NCI-H1417 (cell line): ENCODE measurements around the gene EHD2.
"Not testable (repeated sequence)": the region's sequence is repeated elsewhere in the genome, so short reads cannot be mapped to it uniquely, and the experiment has no call there.

Experiments
- DNase-seq, 3 experiments: peaks; one replicate each; lab custom pipeline; 2025; lab: John Stamatoyannopoulos, UW

The EHD2 gene

GRCh38 chr19:47691782-47692181 lies 21.4 kb upstream of the EHD2 start:
- no peak for DNase-seq

- DNase-seq, result no peak
Observed at GRCh38 chr19:47693489-47693888, 19.7 kb upstream of the EHD2 start.

- no peak for DNase-seq
Observed at GRCh38 chr19:47693903-47694302, 19.3 kb upstream of the EHD2 start.

- no peak for DNase-seq
Observed at GRCh38 chr19:47694466-47695273, 18.6 kb upstream of the EHD2 start.

- DNase-seq, result no peak
Observed at GRCh38 chr19:47695533-47696262, 17.5 kb upstream of the EHD2 start.

GRCh38 chr19:47696635-47697034 lies 16.6 kb upstream of the EHD2 start:
- DNase-seq, result no peak

- peak; percentile 46 to 64 (median 51) for DNase-seq
Observed at GRCh38 chr19:47697863-47698609, 15.2 kb upstream of the EHD2 start.

DNA sequence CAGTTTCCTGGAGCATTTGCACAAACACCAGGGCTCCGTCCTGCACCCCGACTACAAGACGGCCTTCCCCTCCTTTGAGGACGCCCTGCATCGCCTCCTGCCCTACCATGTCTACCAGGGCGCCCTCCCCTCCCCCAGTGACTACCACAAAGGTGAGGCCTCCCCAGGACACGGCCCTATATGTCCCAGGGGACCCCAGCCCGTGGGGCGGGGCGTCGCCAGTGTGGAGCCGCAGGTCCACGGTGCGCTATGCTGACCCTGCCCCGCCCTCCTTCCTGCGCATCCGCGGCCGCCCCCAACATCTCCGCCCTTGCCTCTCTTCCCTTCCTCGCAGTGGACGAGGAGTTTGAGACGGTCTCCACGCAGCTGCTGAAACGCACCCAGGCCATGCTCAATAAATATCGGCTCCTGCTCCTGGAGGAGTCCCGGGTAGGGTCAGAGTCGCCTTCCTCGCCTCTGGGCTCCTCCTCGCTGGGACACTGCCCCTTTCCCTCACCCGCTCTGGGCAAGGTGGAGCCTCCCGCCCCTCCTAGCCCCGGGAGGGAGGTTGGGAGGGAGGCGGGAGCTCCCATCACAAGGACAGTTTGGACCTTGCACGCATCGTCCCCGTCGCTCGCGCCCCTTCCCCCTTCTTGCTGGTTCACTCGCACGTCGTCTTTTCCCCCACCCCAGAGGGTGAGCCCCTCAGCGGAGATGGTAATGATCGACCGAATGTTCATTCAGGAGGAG lies 14.4 kb upstream of the EHD2 start:
- no peak for DNase-seq

- peak in 2 of 3 experiments; percentile 8 to 37 for DNase-seq
Observed at GRCh38 chr19:47699360-47699917, 13.8 kb upstream of the EHD2 start.

DNA sequence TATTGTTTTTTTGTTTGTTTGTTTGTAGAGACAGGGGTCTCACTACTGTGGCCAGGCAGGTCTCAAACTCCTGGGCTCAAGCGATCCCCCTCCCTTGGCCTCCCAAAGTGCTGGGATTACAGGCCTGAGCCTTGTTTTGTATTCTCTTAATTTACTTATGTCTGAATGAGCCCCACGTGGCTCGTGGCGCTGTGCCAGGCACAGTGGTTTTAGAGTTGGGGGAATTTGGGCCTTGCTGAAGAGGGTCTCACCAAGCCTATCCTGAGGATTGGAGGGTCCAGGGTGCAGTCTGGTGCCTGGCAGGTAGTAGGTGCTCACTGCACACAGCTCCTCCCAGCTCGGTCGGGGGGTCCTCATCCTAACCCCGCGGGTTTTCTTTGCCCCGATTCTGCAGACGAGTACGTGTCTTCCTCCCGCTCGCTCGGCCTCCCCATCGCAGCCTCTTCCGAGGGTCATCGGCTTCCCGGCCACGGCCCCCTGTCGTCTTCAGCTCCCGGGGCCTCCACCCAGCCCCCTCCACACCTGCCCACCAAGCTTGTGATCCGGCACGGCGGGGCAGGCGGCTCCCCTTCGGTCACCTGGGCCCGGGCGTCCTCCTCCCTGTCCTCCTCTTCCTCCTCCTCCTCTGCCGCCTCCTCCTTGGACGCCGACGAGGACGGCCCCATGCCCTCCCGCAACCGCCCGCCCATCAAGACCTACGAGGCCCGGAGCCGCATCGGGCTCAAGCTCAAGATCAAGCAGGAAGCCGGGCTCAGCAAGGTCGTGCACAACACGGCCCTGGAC lies 12.1 kb upstream of the EHD2 start:
- DNase-seq, result no peak

DNA sequence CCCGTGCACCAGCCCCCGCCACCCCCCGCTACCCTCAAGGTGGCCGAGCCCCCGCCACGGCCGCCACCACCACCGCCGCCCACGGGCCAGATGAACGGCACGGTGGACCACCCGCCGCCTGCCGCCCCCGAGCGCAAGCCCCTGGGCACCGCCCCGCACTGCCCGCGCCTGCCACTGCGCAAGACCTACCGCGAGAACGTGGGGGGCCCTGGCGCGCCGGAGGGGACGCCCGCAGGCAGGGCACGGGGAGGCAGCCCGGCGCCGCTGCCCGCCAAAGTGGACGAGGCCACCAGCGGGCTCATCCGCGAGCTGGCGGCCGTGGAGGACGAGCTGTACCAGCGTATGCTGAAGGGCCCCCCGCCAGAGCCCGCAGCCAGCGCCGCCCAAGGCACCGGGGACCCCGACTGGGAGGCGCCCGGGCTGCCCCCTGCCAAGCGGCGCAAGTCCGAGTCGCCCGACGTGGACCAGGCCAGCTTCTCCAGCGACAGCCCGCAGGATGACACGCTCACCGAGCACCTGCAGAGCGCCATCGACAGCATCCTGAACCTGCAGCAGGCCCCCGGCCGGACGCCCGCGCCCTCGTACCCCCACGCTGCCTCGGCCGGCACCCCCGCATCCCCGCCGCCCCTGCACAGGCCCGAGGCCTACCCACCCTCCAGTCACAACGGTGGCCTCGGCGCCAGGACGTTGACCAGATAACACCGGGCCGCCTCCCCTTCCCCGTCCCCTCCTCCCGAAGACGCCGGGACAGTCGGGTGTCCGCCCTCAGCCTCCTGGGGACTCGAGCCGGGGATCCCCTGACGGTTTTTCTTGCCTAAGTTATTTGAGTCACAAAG lies 11.3 kb upstream of the EHD2 start:
- no peak for DNase-seq

DNA sequence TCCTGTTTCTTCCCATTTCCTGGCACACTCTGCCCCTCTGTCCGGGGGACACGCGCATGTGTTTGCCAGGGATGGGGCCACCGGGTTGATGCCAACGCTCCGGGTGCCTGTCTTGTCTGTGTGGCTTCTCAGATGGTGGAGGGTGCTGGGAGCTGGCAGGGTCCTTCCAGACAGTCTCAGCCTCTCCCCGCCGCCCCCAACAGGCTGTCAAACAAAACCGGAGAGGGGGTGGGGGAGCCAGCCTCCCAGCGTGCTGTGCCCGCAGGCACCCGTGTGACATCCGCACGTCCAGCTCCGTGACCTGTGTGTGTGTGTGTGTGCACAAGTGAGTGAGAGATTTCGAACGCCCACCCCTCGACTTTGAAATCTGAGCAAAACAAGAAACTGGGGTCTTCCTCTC lies 10.6 kb upstream of the EHD2 start:
- no peak for DNase-seq

DNA sequence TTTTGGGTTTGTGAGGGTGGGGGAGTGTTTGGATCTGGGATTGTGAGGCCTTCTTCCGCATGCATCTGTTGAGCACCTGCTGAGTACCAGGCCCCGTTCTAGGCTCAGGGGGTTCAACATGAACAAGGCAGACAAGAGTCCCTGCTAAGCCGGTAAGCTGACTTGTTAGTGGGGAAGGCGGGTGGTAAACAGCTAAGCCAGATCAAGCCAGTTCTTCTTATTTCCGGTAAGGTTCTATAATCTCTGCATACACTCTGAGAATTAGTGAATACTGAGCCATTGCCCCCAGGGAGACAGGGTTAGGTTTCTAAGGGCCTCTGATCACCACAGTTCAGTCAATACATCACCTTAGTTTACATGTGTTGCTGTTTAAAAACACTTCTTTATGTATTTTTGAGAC lies 9.9 kb upstream of the EHD2 start:
- DNase-seq, result no peak

GRCh38 chr19:47704024-47704423 lies 9.2 kb upstream of the EHD2 start:
- no peak for DNase-seq

DNA sequence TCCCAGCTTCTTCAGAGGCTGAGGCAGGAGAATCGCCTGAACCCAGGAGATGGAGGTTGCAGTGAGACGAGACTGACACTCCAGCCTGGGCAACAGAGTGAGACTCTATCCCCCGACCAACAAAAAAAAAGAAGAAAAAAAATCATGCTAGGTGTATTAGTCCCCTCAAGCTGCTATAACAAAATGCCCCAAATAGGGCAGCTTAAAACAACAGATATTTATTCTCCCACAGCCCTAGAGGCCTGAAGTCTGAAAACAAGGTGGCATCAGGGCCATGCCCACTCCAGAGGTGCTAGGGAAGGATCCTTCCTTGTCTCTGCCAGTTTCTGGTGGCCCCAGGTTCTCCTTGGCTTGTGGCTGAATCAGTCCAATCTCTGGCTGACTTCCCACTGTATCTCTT lies 8.6 kb upstream of the EHD2 start:
- no peak for DNase-seq

DNA sequence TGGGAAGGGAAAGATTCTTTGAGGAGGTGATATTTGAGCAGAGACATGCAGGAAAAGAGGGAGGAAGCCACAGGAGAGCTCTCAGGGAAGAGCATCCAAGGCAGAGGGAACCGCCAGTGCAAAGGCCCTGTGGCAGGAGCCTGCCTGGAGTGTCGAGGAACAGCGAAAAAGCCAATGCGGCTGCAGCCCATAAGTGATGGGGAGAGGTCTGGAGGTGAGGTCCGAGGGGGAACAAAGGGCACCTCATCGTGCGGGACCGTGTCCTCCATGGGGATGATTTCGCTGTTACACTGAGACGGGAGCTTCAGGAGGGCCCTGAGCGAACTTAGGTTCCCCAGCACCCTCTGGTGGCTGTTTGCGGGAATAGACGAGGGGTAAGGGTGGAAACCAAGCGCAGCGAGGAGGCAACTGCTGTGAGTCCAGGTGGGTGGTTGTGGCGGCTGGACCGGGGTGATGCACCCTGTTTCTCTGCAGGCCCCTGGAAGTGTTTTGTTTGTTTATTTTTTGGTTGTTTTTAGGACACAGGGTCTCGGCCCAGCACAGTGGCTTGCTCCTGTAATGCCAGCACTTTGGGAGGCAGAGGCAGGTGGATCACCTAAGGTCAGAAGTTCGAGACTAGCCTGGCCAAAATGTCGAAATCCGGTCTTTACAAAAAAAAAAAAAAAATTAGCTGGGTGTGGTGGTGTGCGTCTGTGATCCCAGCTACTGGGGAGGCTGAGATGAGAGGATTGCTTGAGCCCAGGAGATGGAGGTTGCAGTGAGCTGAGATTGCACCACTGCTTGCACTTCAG lies 5.9 kb upstream of the EHD2 start:
- peak; percentile 15 to 62 (median 37) for DNase-seq

DNA sequence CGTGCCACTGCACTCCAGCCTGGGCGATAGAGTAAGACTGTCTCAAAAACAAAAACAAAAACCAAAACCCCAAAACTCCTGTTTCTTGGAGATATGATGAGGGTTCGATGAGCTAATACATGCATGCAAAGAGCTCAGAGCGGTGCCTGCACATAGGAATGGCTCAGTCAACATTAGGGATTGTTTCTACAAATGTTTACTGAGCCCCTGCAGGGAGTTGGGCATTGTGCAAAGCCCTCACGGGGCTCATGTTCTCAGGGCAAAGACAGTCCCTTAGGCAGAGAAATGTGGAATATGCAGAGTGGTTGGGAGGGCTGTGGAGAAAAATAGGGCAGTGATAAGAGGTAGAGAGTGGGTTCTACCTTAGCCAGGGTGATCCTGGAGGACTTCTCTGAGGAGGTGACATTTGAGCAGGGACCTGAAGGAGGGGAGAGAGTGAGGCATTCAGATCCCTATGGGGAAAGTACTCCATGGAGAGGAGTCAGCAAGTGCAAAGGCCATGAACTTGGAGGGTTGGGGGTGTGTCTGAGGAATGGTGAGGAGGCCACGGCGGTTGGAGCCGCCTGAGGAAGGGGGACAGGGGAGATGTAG lies 1.5 kb upstream of the EHD2 start:
- no peak for DNase-seq

DNA sequence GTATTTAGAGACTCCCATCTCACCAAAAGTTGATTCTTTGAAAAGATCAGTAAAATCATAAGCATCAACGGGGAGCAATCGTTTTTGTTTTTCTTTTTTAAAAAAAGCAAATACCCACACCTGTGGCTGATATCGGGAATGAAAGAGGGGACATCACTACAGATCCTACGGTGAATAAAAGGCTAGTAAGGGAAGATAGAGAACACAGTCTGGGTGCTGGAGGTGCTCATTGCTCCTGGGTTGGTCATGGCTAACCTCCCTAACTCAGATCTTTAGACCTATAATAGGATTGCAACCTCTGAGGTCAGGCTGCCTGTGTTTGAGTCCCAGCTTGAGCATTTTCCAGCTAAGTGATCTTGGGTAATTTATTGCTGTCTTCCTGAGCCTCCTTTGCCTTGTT lies 1.1 kb downstream of the EHD2 start:
- DNase-seq, result no peak

- not testable (repeated sequence) for DNase-seq
Observed at GRCh38 chr19:47714855-47715254, 1.6 kb downstream of the EHD2 start.
